Measurements from ENCODE around the gene MKLN1. TPM values are rescaled to one million over a fixed set of nuclear protein-coding genes. Genes with fewer than 3 reads are reported as not detected.

Gene MKLN1
- total RNA-seq, 2 experiments from 2014 or later, result 12.1 to 56.6 TPM

DNA sequence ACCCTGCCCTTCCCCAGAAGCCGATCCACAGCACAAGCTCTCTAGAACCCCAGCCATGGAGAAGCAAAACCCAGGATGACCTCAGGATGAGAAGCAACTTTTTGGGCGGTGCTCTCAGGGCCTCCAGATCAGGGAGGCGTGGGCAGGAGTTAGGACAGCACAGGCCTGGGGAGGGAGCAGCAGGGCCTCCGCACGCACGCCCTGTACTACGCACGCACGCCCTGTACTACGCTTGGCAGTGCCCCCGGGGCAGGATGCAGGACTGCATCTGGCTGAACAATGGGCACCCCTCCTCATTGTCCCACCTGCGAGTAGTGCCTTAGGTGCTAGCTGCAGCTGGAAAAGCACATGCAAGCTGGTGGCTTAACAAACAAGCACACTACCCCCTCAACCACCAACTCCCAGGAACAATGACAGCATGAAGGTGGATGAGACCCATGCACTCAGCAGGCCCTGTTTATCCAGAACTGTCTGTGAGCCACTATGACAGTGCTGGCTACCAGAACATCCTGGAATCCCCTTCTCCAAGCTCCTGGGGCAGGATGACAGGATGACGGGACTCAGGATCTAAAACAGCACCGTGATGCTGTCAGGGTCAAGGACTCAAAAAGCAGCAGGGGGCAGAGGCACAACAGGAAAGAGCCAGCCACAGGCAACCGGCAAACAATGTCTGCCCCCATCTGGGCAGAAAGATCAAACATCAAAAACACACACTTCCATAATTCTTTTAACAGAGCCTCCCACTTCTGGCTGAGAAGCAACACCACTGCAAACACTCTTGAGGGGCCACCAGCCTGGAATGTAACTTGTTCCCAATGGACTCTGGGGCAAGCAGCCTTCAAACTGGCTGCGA is 217.0 kb downstream of the MKLN1 start:
- Histone ChIP-seq H3K79me2 (ENCODE audit: insufficient read depth, low read depth, low read length) (no peaks in the 10 kb centered on the region), H3K4me2 (ENCODE audit: low read length) (no peak overlapping the region), H4K20me1 (ENCODE audit: insufficient read depth, low read length) (no peaks in the 10 kb centered on the region), H3K4me3 (ENCODE audit: low read depth, low read length, poor library complexity, severe bottlenecking) (no peak overlapping the region), H2AFZ (ENCODE audit: low read length) (peak overlapping the region; percentile 17; the same call in 1 of the 2 replicates), H3K27ac (ENCODE audit: low read depth, low read length, poor library complexity, severe bottlenecking) (no peak overlapping the region), H3K9me3 (ENCODE audit: low read length) (no peaks in the 10 kb centered on the region), H3K36me3 (ENCODE audit: insufficient read depth, low read length) (no peaks in the 10 kb centered on the region; the same call in 1 of the 2 replicates), H3K9me2 (ENCODE audit: insufficient read depth, low read length) (no peaks in the 10 kb centered on the region), H3K4me1 (ENCODE audit: insufficient read depth, low read length, poor library complexity, severe bottlenecking) (no peaks in the 10 kb centered on the region)
- BruUV-seq (replicated peaks), result no TSS peak
- peak; percentile 40 for DNase-seq (ENCODE audit: low spot score)
- no peak for TF ChIP-seq EZH2phosphoT487 (IDR thresholded peaks at IDR 0.05; ENCODE audit: borderline replicate concordance, low read depth, low read length)
- TF ChIP-seq, protein P1, sequence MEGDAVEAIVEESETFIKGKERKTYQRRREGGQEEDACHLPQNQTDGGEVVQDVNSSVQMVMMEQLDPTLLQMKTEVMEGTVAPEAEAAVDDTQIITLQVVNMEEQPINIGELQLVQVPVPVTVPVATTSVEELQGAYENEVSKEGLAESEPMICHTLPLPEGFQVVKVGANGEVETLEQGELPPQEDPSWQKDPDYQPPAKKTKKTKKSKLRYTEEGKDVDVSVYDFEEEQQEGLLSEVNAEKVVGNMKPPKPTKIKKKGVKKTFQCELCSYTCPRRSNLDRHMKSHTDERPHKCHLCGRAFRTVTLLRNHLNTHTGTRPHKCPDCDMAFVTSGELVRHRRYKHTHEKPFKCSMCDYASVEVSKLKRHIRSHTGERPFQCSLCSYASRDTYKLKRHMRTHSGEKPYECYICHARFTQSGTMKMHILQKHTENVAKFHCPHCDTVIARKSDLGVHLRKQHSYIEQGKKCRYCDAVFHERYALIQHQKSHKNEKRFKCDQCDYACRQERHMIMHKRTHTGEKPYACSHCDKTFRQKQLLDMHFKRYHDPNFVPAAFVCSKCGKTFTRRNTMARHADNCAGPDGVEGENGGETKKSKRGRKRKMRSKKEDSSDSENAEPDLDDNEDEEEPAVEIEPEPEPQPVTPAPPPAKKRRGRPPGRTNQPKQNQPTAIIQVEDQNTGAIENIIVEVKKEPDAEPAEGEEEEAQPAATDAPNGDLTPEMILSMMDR (conservative IDR thresholded peaks at IDR 0.05; ENCODE audit: low read length), result peak; percentile 63
- intact Hi-C loops (cut with micrococcal nuclease; ENCODE audit: unreplicated experiment), result loop anchor here (2.0 kb wide), 1 partner anchor 110 kb away; no protein-coding TSS in a partner anchor
- ChIA-PET CTCF (ENCODE audit: unreplicated experiment) (interaction anchor here (0.6 to 1.5 kb wide), 3 partner anchors 10 to 670 kb away, joined by 3 to 4 read pairs (median 3); no protein-coding TSS in a partner anchor), POLR2A (interaction anchor here (1.7 kb wide), 1 partner anchor 9 kb away, joined by 3 read pairs; no protein-coding TSS in a partner anchor)

DNA sequence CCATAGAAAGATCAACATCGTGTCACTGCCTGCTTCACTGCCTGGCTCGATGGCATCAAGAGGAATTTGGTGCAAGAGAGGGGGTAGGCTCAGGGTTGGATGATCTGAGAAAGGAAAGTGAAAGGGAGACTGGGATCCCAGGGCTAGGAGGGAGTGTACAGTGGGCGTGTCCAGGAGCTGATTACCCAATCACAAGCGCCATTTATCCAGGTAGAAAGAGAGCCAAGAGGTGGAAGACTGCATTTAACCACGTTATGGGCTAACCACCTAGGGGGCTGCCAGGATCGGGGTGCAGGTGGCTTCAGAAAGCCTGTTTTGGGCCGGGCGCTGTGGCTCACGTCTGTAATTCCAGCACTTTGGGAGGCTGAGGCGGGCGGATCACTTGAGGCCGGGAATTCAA is 218.4 kb downstream of the MKLN1 start:
- Histone ChIP-seq H3K4me1 (ENCODE audit: insufficient read depth, low read length, poor library complexity, severe bottlenecking) (no peaks in the 10 kb centered on the region), H3K9me3 (ENCODE audit: low read length) (no peaks in the 10 kb centered on the region), H3K4me2 (ENCODE audit: low read length) (no peak overlapping the region), H2AFZ (ENCODE audit: low read length) (no peak overlapping the region), H4K20me1 (ENCODE audit: insufficient read depth, low read length) (no peaks in the 10 kb centered on the region), H3K27ac (ENCODE audit: low read depth, low read length, poor library complexity, severe bottlenecking) (no peak overlapping the region), H3K79me2 (ENCODE audit: insufficient read depth, low read depth, low read length) (no peaks in the 10 kb centered on the region), H3K36me3 (ENCODE audit: insufficient read depth, low read length) (no peaks in the 10 kb centered on the region; the same call in 1 of the 2 replicates), H3K9me2 (ENCODE audit: insufficient read depth, low read length) (no peaks in the 10 kb centered on the region), H3K4me3 (ENCODE audit: low read depth, low read length, poor library complexity, severe bottlenecking) (no peak overlapping the region)
- no peak for TF ChIP-seq EZH2phosphoT487 (IDR thresholded peaks at IDR 0.05; ENCODE audit: borderline replicate concordance, low read depth, low read length)
- TF ChIP-seq, protein P1 (conservative IDR thresholded peaks at IDR 0.05; ENCODE audit: low read length), result no peak
- intact Hi-C loops (cut with micrococcal nuclease; ENCODE audit: unreplicated experiment), result no loop called here
- CTCF ChIA-PET (ENCODE audit: unreplicated experiment), result interaction anchor here (1.5 kb wide), 1 partner anchor 8 kb away, joined by 4 read pairs; no protein-coding TSS in a partner anchor
- no peak for DNase-seq (ENCODE audit: low spot score)
- no TSS peak for BruUV-seq (replicated peaks)
- POLR2A ChIA-PET, result interaction anchor here (0.5 to 1.7 kb wide), 2 partner anchors 8 to 1126 kb away, joined by 3 to 4 read pairs; no protein-coding TSS in a partner anchor

Other genes starting within 250 kb of the MKLN1 start
- gene PODXL, start 228.8 kb downstream of the MKLN1 start, total RNA-seq (2014; rRNA removed; shearing (Covaris generic)), result 0.31 and 0.32 TPM in 2 replicates
- 2.1 and 2.2 TPM in 2 replicates for gene PODXL, start 228.8 kb downstream of the MKLN1 start, total RNA-seq (2022)